ENCODE measurements around the gene SDK1.

The SDK1 gene

DNA sequence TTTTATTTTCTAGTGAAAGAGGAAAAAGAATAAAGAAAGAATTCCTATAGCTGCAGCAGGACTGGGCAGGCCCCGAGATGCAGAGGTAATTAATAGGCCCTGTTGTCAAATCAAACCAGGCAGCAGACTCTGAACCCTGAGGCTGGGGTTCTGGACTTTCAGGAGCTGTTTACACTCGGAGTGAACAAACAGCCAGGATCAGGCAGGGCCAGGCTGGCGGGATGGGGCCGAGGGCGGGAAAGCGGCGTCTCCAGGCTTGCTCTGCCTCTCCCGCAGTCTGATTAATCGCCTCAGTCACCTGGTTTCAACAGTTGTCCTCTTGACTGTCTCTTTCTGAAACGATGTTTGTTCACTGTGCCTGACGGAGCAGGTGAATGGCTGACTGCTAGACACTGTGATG is 705.6 kb downstream of the SDK1 start:
- H3K4me3 ChIP-seq (replicated peaks; ENCODE audit: low read depth, low read length), result no peak overlapping the region
- DNase-seq (ENCODE audit: extremely low read depth, low read depth), result no peak
- TF ChIP-seq, protein P1, sequence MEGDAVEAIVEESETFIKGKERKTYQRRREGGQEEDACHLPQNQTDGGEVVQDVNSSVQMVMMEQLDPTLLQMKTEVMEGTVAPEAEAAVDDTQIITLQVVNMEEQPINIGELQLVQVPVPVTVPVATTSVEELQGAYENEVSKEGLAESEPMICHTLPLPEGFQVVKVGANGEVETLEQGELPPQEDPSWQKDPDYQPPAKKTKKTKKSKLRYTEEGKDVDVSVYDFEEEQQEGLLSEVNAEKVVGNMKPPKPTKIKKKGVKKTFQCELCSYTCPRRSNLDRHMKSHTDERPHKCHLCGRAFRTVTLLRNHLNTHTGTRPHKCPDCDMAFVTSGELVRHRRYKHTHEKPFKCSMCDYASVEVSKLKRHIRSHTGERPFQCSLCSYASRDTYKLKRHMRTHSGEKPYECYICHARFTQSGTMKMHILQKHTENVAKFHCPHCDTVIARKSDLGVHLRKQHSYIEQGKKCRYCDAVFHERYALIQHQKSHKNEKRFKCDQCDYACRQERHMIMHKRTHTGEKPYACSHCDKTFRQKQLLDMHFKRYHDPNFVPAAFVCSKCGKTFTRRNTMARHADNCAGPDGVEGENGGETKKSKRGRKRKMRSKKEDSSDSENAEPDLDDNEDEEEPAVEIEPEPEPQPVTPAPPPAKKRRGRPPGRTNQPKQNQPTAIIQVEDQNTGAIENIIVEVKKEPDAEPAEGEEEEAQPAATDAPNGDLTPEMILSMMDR (IDR thresholded peaks at IDR 0.05; ENCODE audit: low read depth, low read length, missing control alignments), result no peak

DNA sequence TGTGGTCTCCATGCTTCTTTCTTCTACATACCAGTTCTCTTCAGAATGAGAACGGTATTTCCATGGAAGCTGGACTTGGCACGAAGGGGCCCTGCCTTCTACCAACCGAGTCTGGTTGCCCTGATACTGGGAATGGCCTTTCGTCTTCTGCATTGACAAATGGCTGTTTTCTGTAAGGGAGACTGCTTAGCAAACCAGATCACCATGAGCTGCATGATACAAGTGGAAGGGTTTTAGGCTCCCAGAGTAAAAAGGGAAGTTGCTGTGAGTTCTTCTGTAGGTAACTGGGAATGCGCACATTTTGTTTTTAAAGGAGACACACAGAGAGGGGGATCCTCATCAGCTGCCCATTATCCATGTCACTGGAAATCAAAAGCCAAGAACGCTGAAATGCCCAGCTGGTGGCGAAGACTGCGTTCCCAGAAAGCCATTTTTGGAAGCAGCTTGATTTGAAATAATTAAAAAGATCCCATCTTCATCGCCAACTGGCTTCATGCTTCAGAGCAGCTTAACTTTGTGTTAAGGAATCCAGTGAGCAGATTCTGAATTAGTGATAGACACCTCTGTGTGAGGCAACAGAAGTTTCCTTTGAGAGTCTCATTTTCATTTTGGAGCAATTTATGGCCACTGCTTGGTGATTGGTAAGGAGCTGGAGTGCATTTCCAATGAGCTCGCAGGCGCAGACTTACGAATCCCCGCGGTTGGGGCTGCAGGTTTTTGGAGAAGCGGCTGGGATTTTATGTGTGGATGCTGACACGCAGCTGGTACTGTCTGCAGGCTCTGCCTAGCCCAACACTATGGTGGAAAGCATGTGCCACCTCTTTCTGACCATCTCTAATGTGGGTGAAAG is 708.4 kb downstream of the SDK1 start:
- TF ChIP-seq, protein P1 (IDR thresholded peaks at IDR 0.05; ENCODE audit: low read depth, low read length, missing control alignments), result no peak
- no peak overlapping the region for H3K4me3 ChIP-seq (replicated peaks; ENCODE audit: low read depth, low read length)
- DNase-seq (ENCODE audit: extremely low read depth, low read depth), result no peak

DNA sequence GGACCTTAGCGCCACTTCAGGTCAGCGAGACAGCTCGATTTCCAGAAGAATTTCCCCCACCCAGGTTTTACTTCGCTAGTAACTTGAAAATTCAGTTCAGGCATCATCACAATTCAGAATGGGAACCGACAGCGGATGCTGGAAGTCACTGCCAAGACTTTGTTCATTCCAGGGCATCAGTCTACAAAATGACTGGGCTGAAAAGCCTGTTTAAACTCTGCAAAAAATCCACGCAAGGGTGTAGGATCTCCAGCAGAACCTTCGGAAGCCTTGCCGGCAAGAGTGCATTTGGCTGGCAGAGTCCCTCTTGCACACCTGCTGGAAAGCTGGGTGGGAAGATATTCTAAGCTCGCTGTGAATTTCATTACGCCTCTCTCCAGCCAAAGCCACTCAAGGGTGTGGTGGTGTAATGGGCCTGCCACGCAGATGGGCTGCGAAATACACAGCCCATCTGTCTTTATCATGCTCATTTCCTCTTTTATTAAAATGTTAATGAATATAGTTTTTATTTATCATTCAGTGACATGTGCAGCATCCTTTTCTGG is 709.1 kb downstream of the SDK1 start:
- no peak overlapping the region for H3K4me3 ChIP-seq (replicated peaks; ENCODE audit: low read depth, low read length)
- TF ChIP-seq, protein P1 (IDR thresholded peaks at IDR 0.05; ENCODE audit: low read depth, low read length, missing control alignments), result no peak
- DNase-seq (ENCODE audit: extremely low read depth, low read depth), result no peak

DNA sequence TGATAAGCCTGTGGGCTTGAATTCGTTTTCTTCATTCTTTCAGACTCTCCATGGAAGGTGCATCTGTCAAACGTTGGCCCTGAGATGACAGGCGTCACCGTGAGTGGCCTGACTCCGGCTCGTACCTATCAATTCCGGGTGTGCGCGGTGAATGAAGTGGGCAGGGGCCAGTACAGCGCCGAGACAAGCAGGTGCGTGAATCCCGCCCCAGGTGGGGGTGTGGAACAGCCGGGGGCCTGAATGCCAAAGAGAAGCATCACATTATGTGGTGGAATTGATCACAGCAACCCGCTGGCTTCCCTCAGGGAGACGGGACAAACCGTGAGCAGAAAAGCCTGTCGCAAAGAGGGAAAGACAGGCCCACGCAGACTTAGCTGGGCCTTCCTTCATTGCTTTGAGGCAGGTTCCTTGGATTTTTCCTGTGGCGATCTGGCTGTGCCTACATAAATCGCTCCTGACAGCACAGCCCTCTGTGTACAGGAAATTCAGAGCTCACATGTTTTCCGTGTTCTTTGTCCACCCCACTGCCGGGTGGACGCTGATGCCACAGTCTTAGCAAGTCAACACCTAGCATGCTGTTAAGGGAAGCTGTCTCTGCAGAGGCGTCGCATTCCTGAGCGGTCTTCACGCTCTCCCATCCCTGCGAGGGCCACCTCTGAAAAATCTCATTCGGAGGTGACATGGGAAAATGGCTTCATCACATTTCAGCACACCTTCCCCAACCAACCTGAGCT is 710.0 kb downstream of the SDK1 start:
- no peak for DNase-seq (ENCODE audit: extremely low read depth, low read depth)
- TF ChIP-seq, protein P1 (IDR thresholded peaks at IDR 0.05; ENCODE audit: low read depth, low read length, missing control alignments), result no peak
- no peak overlapping the region for H3K4me3 ChIP-seq (replicated peaks; ENCODE audit: low read depth, low read length)

DNA sequence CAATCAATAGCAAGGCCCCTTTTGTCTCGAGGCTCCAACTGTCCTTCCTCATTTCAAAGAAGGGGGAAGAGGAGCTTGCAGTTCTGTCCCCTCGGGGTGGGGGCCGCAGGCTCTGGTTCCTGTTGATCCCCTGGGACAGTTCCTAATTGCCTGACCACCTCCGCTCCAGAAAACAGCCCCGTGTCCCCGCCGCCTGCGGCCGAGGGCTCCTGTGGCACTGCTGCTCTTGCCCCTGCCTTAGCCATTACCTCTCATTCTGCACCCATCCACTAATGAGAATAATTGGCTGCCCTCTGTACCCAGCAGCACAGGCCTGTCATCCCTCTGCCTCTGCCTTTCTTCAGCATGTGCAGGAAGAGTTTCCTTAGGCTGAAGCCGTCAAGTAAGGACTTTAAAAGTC is 712.7 kb downstream of the SDK1 start:
- DNase-seq (ENCODE audit: extremely low read depth, low read depth), result no peak
- no peak overlapping the region for H3K4me3 ChIP-seq (replicated peaks; ENCODE audit: low read depth, low read length)
- TF ChIP-seq, protein P1 (IDR thresholded peaks at IDR 0.05; ENCODE audit: low read depth, low read length, missing control alignments), result no peak

DNA sequence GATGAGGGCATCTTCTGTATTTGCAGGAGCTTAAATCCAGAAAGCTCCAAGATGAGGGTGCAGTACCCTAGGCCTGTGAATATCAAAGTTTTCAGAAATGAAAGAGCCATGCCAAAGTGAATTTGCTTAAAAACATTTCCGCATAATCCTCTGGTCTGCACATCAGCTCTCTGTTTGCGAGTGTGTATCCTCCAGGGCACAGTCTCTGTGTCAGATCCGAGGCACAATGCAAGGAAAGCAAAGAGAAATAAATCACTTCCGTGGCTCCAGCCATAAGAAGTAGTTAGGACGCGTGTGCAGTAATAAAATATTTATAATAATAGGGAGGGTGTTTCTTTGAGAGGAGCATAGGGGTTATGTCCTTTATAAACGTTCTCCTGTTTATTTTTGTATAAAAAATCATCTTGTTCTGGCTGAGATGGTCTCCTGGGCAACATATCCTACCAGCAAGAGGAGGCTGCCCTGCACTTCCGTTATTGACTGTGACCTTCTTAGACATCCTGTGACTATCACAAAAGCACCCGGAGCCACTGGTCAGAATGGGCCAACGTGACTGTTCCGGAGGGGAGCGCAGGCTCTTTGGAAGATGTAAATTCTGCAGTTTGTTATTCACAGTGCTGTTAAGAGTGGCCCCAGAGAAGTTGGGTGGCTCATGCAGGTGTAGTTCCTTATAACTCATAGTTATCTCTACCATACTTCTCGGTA is 713.4 kb downstream of the SDK1 start:
- no peak overlapping the region for H3K4me3 ChIP-seq (replicated peaks; ENCODE audit: low read depth, low read length)
- DNase-seq (ENCODE audit: extremely low read depth, low read depth), result no peak
- TF ChIP-seq, protein P1 (IDR thresholded peaks at IDR 0.05; ENCODE audit: low read depth, low read length, missing control alignments), result no peak
